Neuronal stem cell (in vitro differentiated cells): Measurements from ENCODE around the gene ATP7A.

Experiments
- DNase-seq: peaks from one replicate; pipeline ENCODE4 v3.0.0-alpha.2; 2013; ENCODE audit warnings: low spot score
- H2AFZ ChIP-seq: one replicate; pipeline ENCODE4 v1.6.1; 2013; ENCODE audit warnings: mild to moderate bottlenecking, low read length, inconsistent platforms
- H2AK5ac ChIP-seq: 2 replicates; pipeline ENCODE4 v1.6.1; 2013; ENCODE audit warnings: low read depth, mild to moderate bottlenecking, inconsistent platforms, low read length, moderate library complexity, mixed read lengths
- H2BK120ac ChIP-seq: 2 replicates; pipeline ENCODE4 v1.6.1; 2013; ENCODE audit warnings: low read depth, mild to moderate bottlenecking, inconsistent platforms, low read length, moderate library complexity, mixed read lengths
- H2BK12ac ChIP-seq: one replicate; pipeline ENCODE4 v1.6.1; 2013; ENCODE audit warnings: low read length, inconsistent platforms
- H2BK15ac ChIP-seq: 2 replicates; pipeline ENCODE4 v1.6.1; 2013; ENCODE audit warnings: mild to moderate bottlenecking, low read length, inconsistent platforms, mixed read lengths
- H2BK5ac ChIP-seq: one replicate; pipeline ENCODE4 v1.6.1; 2013; ENCODE audit warnings: inconsistent platforms, mild to moderate bottlenecking, low read length, moderate library complexity
- H3K14ac ChIP-seq: one replicate; pipeline ENCODE4 v1.6.1; 2013; ENCODE audit warnings: low read length, inconsistent platforms
- H3K18ac ChIP-seq: 2 replicates; pipeline ENCODE4 v1.6.1; 2013; ENCODE audit warnings: low read length, inconsistent platforms
- H3K23ac ChIP-seq: 2 replicates; pipeline ENCODE4 v1.6.1; 2013; ENCODE audit warnings: low read depth, mild to moderate bottlenecking, mixed read lengths, low read length, inconsistent platforms; ENCODE audit not compliant: poor library complexity
- H3K27ac ChIP-seq: replicated peaks from 3 replicates; pipeline ENCODE4 v1.5.1; 2013; ENCODE audit warnings: low read length, inconsistent platforms
- H3K27me3 ChIP-seq, 3 experiments: 2 replicates each; pipeline ENCODE4 v1.6.1; 2013; ENCODE audit warnings: low read length in 3 of 3, mild to moderate bottlenecking in 2 of 3, inconsistent platforms in 1 of 3, low read depth in 1 of 3, mixed read lengths in 1 of 3, moderate library complexity in 1 of 3; ENCODE audit not compliant: control insufficient read depth in 3 of 3, insufficient read depth in 3 of 3
- H3K36me3 ChIP-seq, 2 donors: replicated peaks in 1 of 2; 2 replicates each; pipeline ENCODE4 v1.6.1; 2013; ENCODE audit warnings: low read length in 2 of 2; ENCODE audit not compliant: control insufficient read depth in 2 of 2, insufficient read depth in 2 of 2
- H3K4ac ChIP-seq: 2 replicates; pipeline ENCODE4 v1.6.1; 2013; ENCODE audit warnings: inconsistent platforms, mild to moderate bottlenecking, low read length, moderate library complexity
- H3K4me1 ChIP-seq, 2 donors: 1 replicate in 1 of 2; 2 replicates in 1 of 2; pipeline ENCODE4 v1.6.1; 2013; ENCODE audit warnings: low read length in 2 of 2, low read depth in 1 of 2; ENCODE audit not compliant: control insufficient read depth in 2 of 2, insufficient read depth in 1 of 2
- H3K4me2 ChIP-seq: one replicate; pipeline ENCODE4 v1.6.1; 2013; ENCODE audit warnings: mild to moderate bottlenecking, low read length, inconsistent platforms; ENCODE audit not compliant: insufficient read depth, poor library complexity, severe bottlenecking
- H3K4me3 ChIP-seq, 2 donors: 2 replicates each; pipeline ENCODE4 v1.5.1; 2013; ENCODE audit warnings: low read length in 2 of 2, mild to moderate bottlenecking in 2 of 2, inconsistent platforms in 1 of 2, moderate library complexity in 1 of 2
- H3K79me1 ChIP-seq: one replicate; pipeline ENCODE4 v1.6.1; 2013; ENCODE audit warnings: low read depth, mild to moderate bottlenecking, inconsistent platforms, low read length, moderate library complexity
- H3K9ac ChIP-seq: one replicate; pipeline ENCODE4 v1.6.1; 2013; ENCODE audit warnings: mild to moderate bottlenecking, low read depth, low read length, inconsistent platforms; ENCODE audit not compliant: poor library complexity
- H3K9me3 ChIP-seq, 2 donors: replicated peaks in 1 of 2; 2 replicates each; pipeline versions ENCODE3 to v1.6.1; 2013; ENCODE audit warnings: low read length in 2 of 2, mild to moderate bottlenecking in 2 of 2, inconsistent platforms in 1 of 2, low read depth in 1 of 2, mixed read lengths in 1 of 2, moderate library complexity in 1 of 2; ENCODE audit not compliant: control insufficient read depth in 2 of 2, insufficient read depth in 1 of 2
- H4K8ac ChIP-seq: one replicate; pipeline ENCODE4 v1.6.1; 2013; ENCODE audit warnings: low read depth, mild to moderate bottlenecking, inconsistent platforms, low read length, moderate library complexity
- H4K91ac ChIP-seq: one replicate; pipeline ENCODE4 v1.6.1; 2013; ENCODE audit warnings: low read length, low read depth, mild to moderate bottlenecking, inconsistent platforms; ENCODE audit not compliant: poor library complexity
- WGBS, 2 donors: extraction: QIAGEN DNeasy Blood & Tissue Kit; methylation state at CpG; one replicate each; pipeline ENCODE4 v1.1.7; 2013; ENCODE audit warnings: missing lambda C conversion rate in 2 of 2, mixed read lengths in 1 of 2; ENCODE audit not compliant: insufficient read length in 2 of 2, insufficient replicate concordance in 1 of 2; ENCODE audit errors: extremely low coverage in 2 of 2; 5-methylcytosine and 5-hydroxymethylcytosine counted together

Gene ATP7A

DNA sequence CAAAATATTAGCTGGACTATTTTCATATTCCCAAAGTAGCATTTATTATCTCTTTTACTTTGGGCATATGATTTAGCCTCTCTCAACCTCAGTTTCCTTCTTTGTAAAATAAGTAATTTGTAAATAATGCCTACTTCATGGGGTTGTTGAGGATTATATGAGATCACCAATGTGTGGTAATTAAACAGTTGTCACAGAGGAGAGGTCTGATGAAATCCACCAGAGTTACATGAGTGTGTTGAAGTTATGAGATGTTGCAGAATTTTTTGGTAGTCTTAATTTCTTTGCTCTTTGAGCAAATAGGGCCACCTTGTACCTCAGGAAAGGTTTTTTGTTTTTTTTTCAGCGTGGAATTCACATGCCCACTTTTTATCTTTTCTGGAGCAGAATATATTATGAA is 9.8 kb upstream of the ATP7A start:
- no peak overlapping the region for H3K4ac ChIP-seq
- no peak overlapping the region for H2AFZ ChIP-seq
- H2AK5ac ChIP-seq, result no peak overlapping the region
- no peaks in the 10 kb centered on the region for H3K27me3 ChIP-seq
- H3K9me3 ChIP-seq, result peaks cover 0 to 2% of the 10 kb centered on the region in 2 donors
- H3K4me1 ChIP-seq, result no peaks in the 10 kb centered on the region
- no peak overlapping the region for H2BK120ac ChIP-seq
- no peak overlapping the region for H3K23ac ChIP-seq
- no peak overlapping the region for H3K9ac ChIP-seq
- H3K4me3 ChIP-seq, result peak overlapping the region in 1 of 2 donors; percentile 52
- no peak overlapping the region for H2BK12ac ChIP-seq
- peaks cover 0 to 36% of the 10 kb centered on the region in 2 donors for H3K36me3 ChIP-seq
- H3K4me2 ChIP-seq, result no peak overlapping the region
- H3K14ac ChIP-seq, result no peak overlapping the region
- H2BK15ac ChIP-seq, result no peak overlapping the region
- H3K18ac ChIP-seq, result no peak overlapping the region
- no peaks in the 10 kb centered on the region for H3K79me1 ChIP-seq
- no peak overlapping the region for H2BK5ac ChIP-seq
- no peak overlapping the region for H4K91ac ChIP-seq
- no peak for DNase-seq
- no peak overlapping the region for H3K27ac ChIP-seq
- no CpG with 5 or more reads among the region's 1 CpG for WGBS, 2 donors
- no peak overlapping the region for H4K8ac ChIP-seq

DNA sequence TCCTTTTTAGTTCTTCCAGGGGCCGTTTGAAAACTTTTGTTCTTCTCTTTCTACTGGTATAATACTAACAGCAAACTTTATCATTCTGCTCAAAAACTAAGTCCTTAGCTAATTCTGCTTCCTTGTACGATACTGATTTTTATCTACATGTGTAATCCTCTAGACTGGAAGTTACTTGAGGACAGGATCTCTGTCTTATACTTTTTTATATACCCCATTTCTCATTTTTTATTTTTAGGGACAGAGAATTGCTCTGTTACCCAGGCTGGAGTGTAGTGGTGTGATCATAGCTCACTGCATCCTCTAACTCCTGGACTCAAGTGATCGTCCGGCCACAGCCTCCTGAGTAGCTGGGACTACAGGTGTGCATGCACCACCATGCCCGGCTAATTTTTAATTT is 9.0 kb upstream of the ATP7A start:
- H3K14ac ChIP-seq, result no peak overlapping the region
- H3K4me3 ChIP-seq, result no peak overlapping the region
- H2BK120ac ChIP-seq, result no peak overlapping the region
- no peaks in the 10 kb centered on the region for H3K79me1 ChIP-seq
- H3K9me3 ChIP-seq, result peaks cover 0 to 2% of the 10 kb centered on the region in 2 donors
- H3K4me2 ChIP-seq, result no peak overlapping the region
- H2AFZ ChIP-seq, result no peak overlapping the region
- no peaks in the 10 kb centered on the region for H3K27me3 ChIP-seq
- H2BK15ac ChIP-seq, result no peak overlapping the region
- H3K36me3 ChIP-seq, result peaks cover 0 to 38% of the 10 kb centered on the region in 2 donors
- H2BK12ac ChIP-seq, result no peak overlapping the region
- H2BK5ac ChIP-seq, result no peak overlapping the region
- WGBS, 2 donors, result no CpG with 5 or more reads among the region's 5 CpGs
- H4K91ac ChIP-seq, result no peak overlapping the region
- no peak overlapping the region for H3K18ac ChIP-seq
- no peak overlapping the region for H4K8ac ChIP-seq
- DNase-seq, result no peak
- no peak overlapping the region for H2AK5ac ChIP-seq
- H3K4me1 ChIP-seq, result no peaks in the 10 kb centered on the region
- H3K23ac ChIP-seq, result no peak overlapping the region
- H3K27ac ChIP-seq, result no peak overlapping the region
- no peak overlapping the region for H3K9ac ChIP-seq
- no peak overlapping the region for H3K4ac ChIP-seq

DNA sequence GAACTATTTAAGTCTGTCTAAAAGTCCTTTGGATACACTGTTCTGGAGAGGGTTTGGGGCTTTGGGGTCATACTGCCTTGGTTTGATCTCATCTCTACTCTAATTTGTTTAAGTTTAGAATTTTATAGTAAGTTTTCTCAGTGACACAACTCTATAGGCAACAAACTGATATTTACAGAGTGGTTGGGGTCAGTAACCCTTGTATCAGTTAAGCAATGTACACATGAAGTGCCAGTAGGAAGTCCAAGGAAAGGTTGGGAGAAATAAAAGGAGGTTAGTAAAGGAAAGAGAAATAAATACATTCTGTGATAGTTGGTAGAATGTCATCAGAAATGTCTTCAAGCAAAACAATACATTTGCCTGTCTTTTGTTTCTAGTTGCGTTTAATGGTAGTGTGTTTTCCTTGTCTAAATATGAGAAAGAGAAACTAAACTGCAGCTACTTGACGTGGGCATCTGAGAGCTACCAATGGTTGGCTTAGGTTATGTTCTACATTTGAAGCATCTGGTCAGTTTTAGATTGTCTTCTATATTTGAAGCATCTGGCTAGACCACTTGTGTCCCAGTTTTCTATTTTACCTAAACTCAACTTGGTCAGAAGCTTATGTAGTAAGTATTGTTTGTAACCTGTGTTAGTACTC is 6.9 kb downstream of the ATP7A start:
- no peaks in the 10 kb centered on the region for H3K27me3 ChIP-seq
- H2AFZ ChIP-seq, result no peak overlapping the region
- no peak overlapping the region for H2BK15ac ChIP-seq
- no peak overlapping the region for H3K18ac ChIP-seq
- H3K4ac ChIP-seq, result no peak overlapping the region
- no peak overlapping the region for H3K27ac ChIP-seq
- H3K4me3 ChIP-seq, result no peak overlapping the region
- H2AK5ac ChIP-seq, result no peak overlapping the region
- H3K4me1 ChIP-seq, result no peaks in the 10 kb centered on the region
- H3K79me1 ChIP-seq, result no peaks in the 10 kb centered on the region
- no peak overlapping the region for H3K9ac ChIP-seq
- H3K23ac ChIP-seq, result no peak overlapping the region
- no peaks in the 10 kb centered on the region for H3K36me3 ChIP-seq
- no peak for DNase-seq
- H3K14ac ChIP-seq, result no peak overlapping the region
- peaks cover 0 to 3% of the 10 kb centered on the region in 2 donors for H3K9me3 ChIP-seq
- H4K8ac ChIP-seq, result no peak overlapping the region
- H4K91ac ChIP-seq, result no peak overlapping the region
- H2BK12ac ChIP-seq, result no peak overlapping the region
- whole genome bisulfite sequencing, 2 donors, result no CpG with 5 or more reads among the region's 2 CpGs
- no peak overlapping the region for H2BK120ac ChIP-seq
- no peak overlapping the region for H3K4me2 ChIP-seq
- H2BK5ac ChIP-seq, result no peak overlapping the region

DNA sequence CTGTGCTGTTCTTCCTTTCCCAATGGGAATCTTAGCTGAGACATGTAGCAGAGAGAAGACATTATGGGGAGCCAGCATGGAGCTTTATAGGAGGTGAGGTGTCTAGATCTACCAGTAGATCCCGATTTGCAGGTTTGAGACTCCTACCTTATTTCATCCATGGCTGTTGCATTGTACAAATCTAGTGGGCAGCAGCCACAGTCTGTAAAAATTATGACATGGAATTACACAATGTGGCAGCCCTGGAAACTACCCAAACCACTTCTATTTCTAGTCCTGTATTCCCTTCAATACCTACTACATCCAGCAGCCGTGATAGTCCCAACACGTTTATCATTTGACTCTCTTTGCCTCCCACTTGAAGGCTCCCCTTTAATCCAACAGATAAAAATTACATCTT is 8.1 kb downstream of the ATP7A start:
- no peaks in the 10 kb centered on the region for H3K4me1 ChIP-seq
- no peak overlapping the region for H2BK15ac ChIP-seq
- H2AFZ ChIP-seq, result no peak overlapping the region
- no peak overlapping the region for H3K9ac ChIP-seq
- no peaks in the 10 kb centered on the region for H3K27me3 ChIP-seq
- no peak overlapping the region for H2AK5ac ChIP-seq
- H4K8ac ChIP-seq, result no peak overlapping the region
- H3K14ac ChIP-seq, result no peak overlapping the region
- no peak overlapping the region for H3K4me2 ChIP-seq
- no peak overlapping the region for H2BK12ac ChIP-seq
- H3K9me3 ChIP-seq, result peaks cover 0 to 3% of the 10 kb centered on the region in 2 donors
- WGBS, 2 donors, result no CpG with 5 or more reads among the region's 3 CpGs
- H3K4ac ChIP-seq, result no peak overlapping the region
- no peak overlapping the region for H3K23ac ChIP-seq
- DNase-seq, result no peak
- H3K36me3 ChIP-seq, result no peaks in the 10 kb centered on the region
- H3K4me3 ChIP-seq, result no peak overlapping the region
- H3K27ac ChIP-seq, result no peak overlapping the region
- H4K91ac ChIP-seq, result no peak overlapping the region
- no peak overlapping the region for H3K18ac ChIP-seq
- H2BK120ac ChIP-seq, result no peak overlapping the region
- H2BK5ac ChIP-seq, result no peak overlapping the region
- no peaks in the 10 kb centered on the region for H3K79me1 ChIP-seq
